Subcutaneous adipose tissue (tissue), 4 donors: ENCODE results near the gene CBFA2T2. TPM values are rescaled to one million over a fixed set of nuclear protein-coding genes. Genes with fewer than 3 reads are reported as not detected.

Experiments
- CTCF ChIP-seq: fragments of 450-650 bp; IDR thresholded peaks from one replicate; pipeline ENCODE4 v1.5.1; 2016; ENCODE audit warnings: low read depth, mild to moderate bottlenecking, control low read depth, antibody characterized with exemption, moderate library complexity
- total RNA-seq, 4 donors: library from RNA; depleted of rRNA; stranded (reverse); fragments of >200 nt; gene quantifications; one replicate each; pipeline ENCODE4 v1.1.0, GENCODE V29; 2016

The CBFA2T2 gene
- total RNA-seq, 4 donors from 2014 or later: 8.5 to 13.4 (median 10.0) TPM

GRCh38 chr20:33655164-33655563 lies 165.3 kb downstream of the CBFA2T2 start:
- no peak for TF ChIP-seq CTCF

DNA sequence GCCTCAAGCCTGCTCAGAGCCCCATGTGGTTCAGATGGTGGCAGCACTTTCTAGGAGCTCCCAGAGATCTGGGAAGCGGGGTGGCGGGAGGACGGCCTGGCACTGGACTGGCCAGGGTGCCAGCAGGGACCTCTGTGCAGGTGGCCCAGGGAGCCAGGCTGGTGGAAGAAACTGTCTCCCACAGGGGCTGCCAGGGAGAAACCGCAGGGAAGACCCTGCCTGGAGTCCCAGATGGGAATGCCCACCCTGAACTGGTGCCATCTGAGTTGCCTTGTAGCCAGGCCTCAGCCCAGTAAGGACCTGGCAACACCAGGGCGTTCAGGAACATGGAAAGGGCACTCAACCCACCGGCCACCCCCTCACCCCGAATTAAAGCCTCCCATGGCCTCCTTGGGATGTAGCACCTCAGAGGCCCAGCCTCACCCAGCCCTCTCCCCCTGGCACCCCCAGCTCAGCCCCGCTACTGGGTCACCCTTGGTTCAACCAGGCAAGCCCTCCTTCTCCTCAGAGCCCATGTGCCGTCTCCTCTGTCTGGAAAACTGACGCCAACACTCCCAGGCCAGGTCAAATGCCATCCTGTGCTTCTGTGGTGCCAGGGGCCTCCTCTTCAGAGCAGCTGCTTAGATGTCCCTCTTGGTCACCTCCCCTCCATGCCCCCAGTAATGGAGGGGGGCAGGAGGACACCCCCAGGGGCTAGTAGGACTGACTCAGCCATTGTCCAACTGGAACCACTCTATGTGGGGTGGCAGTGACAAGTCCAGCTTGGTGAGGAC lies 166.3 kb downstream of the CBFA2T2 start:
- no peak for TF ChIP-seq CTCF

DNA sequence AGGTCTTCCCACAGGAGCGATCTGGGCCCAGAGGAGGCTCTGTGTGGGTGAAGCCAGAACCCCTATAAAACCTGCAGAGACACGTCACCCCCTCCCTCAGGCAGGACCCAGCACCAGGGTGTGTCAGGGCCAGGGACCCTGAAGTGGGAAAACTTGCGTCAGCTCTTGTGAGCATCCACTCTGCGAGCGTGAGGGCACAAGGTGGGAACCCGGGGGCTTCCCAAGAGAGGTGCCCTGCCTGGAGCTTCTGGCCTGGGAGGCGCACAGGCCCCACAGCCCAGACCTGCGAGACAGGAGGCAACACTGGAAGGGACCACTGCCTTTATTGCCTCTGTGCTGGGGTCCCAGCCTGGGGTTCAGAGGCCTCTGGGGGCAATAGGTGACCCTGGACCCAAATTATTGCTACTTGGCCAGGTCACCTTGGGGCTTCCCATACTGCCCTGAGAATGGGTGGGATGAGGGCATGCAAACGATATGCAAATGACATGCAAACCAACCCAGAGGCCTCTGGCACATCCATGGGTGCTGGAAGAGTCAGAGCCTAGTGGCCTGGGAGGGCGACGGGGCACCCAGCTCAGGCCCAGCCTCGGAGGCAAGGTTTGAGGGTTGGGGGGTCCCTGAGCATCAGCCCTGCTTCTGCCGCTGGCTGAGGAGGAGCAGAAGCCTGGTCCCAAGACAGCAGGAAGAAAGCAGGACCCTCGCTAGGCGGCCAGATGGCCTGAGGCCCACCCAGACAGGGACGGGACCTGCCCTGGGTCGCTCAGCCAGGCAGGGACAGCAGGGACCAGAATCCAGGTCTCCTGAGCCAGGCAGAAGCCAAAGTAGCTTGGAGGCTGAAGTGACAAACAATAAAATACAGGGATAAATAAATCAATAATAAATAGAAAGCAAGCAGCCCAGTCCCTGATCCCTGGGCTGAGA lies 167.1 kb downstream of the CBFA2T2 start:
- no peak for TF ChIP-seq CTCF

GRCh38 chr20:33657704-33658095 lies 167.8 kb downstream of the CBFA2T2 start:
- TF ChIP-seq CTCF: no peak

- no peak for TF ChIP-seq CTCF
Measured at GRCh38 chr20:33658510-33658909, 168.6 kb downstream of the CBFA2T2 start.

DNA sequence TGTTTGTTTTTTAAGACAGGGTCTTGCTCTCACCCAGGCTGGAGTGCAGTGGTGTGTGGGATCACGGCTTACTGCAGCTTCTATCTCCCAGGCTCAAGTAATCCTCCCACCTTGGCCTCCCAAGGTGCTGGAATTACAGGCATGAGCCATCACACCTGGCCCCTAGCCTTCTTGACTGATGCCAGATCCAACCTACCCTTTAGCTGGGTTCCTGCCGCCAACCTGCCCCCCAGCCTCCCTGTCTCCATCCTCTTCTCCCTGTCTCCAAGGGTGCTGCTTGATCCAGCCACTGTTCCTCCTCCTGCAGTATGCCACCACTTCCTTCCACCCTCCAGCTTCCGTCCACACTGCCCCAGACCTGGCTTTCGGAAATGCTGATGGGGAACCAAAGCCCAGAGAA lies 169.0 kb downstream of the CBFA2T2 start:
- TF ChIP-seq CTCF: no peak

GRCh38 chr20:33659341-33660034 lies 169.6 kb downstream of the CBFA2T2 start:
- TF ChIP-seq CTCF: no peak
